PC-9 (cell line): ENCODE results near the gene GAK.

Source experiments
- CTCF ChIP-seq: fragments of 200-600 bp; sonication (generic); conservative IDR thresholded peaks from 2 replicates; pipeline ENCODE4 v1.6.1; 2017; ENCODE audit warnings: mixed run types, antibody characterized with exemption, mild to moderate bottlenecking, moderate library complexity
- EZH2 ChIP-seq: fragments of 200-600 bp; sonication (generic); IDR thresholded peaks from 2 replicates; pipeline ENCODE4 v1.8.0; 2017; ENCODE audit warnings: antibody characterized with exemption, low read depth

- TF ChIP-seq CTCF (no peak), EZH2 (no peak)
Measured at GRCh38 chr4:853416-853781, 78.7 kb downstream of the GAK start.
